GM12891 (cell line): ENCODE measurements around the gene BCL7A.

Experiments
- POLR2A ChIP-seq: IDR thresholded peaks from 2 replicates; pipeline ENCODE4 v1.6.1; 2011; ENCODE audit warnings: low read depth, low read length, control low read depth
- POLR2AphosphoS5 ChIP-seq: IDR thresholded peaks from 2 replicates; pipeline ENCODE4 v1.6.1; 2011; ENCODE audit warnings: low read depth, low read length, control low read depth

- no peak for TF ChIP-seq POLR2A
- no peak for TF ChIP-seq POLR2AphosphoS5
Measured at GRCh38 chr12:121990692-121991603, 30.7 kb upstream of the BCL7A start.
